HPDE6-E6E7 (cell line): Measurements from ENCODE around the gene FGF22.
A peak's percentile ranks its signal among the peaks of the same experiment; 100 is the strongest.
"Not testable (repeated sequence)": the region's sequence is repeated elsewhere in the genome, so short reads cannot be mapped to it uniquely, and the experiment has no call there.

Source experiments
- DNase-seq: peaks from one replicate; pipeline ENCODE4 v3.0.0; 2011; ENCODE audit warnings: missing footprints; ENCODE audit errors: extremely low spot score

Gene FGF22

GRCh38 chr19:621819-622218 is 17.9 kb upstream of the FGF22 start:
- DNase-seq = no peak

GRCh38 chr19:622666-623065 is 17.0 kb upstream of the FGF22 start:
- no peak for DNase-seq

- DNase-seq = no peak
Measured at GRCh38 chr19:623175-623916, 16.3 kb upstream of the FGF22 start.

GRCh38 chr19:623974-624373 is 15.7 kb upstream of the FGF22 start:
- DNase-seq = no peak

GRCh38 chr19:624433-625109 is 15.1 kb upstream of the FGF22 start:
- DNase-seq = no peak

DNA sequence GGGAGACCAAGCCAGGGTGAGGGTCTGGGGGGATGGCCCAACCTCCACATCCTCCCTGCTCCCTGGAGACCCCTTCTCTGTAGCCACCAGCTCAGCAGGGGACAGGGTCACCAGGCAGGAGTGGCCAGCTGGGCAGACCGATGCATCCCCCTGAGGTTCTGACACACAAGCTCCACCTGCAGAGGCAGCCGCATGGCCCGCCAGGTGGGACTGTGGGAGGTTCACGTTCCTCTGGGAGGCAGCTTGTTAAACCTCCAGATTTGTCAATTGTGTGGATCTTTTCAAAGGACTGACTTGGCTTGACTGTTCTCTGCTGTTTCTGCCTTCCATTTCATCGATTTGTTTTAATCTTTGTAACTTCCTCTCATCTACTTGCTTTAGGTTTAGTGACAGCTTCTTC is 14.4 kb upstream of the FGF22 start:
- no peak for DNase-seq

DNA sequence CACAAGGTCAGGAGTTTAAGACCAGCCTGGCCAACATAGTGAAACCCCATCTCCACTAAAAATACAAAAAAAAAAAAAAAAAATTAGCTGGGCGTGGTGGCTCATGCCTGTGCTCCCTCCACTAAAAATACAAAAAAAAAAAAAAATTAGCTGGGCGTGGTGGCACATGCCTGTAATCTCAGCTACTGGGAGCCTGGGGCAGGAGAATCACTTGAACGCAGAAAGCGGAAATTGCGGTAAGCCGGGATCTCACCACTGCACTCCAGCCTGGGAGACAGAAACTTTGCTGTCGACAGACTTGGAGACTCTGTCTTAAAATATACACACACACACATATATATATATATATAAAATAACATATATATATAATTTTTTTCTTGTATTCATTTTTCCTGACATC is 13.1 kb upstream of the FGF22 start:
- DNase-seq = not testable (repeated sequence)

- no peak for DNase-seq
Measured at GRCh38 chr19:628168-628567, 11.5 kb upstream of the FGF22 start.

DNA sequence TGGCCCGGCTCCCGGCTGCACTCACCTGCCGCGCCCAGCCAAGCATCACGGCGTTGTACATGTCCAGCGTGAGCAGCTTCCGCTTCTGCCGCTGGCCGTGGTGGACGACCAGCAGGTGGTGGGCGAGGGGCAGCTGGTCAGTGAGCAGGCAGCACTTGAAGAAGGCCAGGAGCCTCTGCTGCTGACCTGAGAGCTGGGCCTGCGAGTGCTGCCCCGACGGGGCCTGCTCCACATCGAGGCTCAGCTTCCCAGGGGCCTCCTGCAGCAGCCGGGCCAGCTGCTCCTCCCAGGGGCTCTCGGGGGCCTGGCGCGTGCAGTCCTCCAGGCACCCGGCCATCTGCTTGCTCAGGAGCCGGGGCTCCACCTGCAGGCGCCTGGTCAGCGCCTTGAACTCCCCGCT is 10.2 kb upstream of the FGF22 start:
- DNase-seq = not testable (repeated sequence)

- DNase-seq = no peak
Measured at GRCh38 chr19:629961-630714, 9.5 kb upstream of the FGF22 start.

DNA sequence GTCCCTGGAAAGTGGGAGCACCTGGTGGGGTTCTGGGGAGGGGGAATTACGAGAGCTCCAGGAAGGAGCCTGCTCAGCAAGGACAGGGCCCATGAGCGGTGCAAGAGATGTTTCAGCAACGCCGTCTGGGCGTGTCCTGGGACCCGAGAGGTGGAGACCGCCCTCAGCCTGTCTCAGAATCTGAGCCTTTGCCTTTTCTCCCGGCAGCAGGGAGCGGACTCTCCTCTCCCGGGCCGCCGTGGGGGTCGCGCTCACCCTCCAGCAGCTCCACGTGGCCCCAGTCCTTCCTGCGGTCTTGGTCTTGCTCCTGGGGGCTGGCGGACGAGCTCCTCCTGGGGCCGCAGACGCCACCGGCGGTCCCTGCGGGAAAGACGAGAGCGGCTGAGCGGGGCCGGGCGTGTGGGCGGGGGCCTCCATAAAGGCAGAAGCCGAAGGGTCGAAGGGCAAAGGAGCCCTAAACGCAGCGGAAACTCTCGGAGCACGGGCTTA is 7.1 kb upstream of the FGF22 start:
- peak; percentile 69 for DNase-seq

DNA sequence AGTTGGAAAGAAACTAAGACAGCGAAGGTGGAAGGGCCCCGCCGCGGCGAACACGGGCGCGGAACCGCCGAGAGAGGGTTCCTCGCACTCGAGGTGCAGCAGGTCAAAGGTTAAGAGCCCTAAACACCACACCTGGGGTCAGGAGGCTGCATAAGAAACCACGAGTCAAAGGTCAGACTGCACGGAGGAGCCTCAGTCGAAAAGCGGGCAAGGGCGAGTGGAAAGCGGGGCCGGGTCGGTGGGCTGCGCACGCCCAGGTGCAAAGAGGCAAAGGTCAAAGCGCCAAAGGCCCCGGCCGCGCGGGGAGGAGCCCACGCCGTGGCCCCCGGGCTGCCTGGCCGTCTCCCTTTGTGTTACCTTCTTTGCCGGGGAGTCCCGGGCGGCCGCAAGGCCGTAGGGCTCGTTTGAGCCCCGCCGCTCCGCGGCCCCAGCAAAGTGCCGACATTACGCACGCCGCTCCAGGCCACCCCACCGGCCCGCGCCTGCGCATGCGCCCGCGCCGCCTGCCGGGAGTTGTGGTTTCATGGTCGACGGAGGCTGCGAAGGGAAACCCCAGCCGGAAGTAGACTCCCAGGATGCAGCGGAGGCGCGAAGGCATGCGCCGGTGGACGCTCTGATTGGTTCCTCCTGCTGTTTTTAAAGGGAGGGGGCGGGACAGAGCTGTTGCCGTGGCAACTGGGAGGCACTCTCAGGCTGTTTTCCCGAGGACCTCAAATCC is 6.5 kb upstream of the FGF22 start, which contains the start of gene POLRMT:
TSS of gene POLRMT (minus strand) at position 470 of the 718 bp plus-strand sequence. CDS start at position 445, 25 bp downstream.
- peak; percentile 100 for DNase-seq

DNA sequence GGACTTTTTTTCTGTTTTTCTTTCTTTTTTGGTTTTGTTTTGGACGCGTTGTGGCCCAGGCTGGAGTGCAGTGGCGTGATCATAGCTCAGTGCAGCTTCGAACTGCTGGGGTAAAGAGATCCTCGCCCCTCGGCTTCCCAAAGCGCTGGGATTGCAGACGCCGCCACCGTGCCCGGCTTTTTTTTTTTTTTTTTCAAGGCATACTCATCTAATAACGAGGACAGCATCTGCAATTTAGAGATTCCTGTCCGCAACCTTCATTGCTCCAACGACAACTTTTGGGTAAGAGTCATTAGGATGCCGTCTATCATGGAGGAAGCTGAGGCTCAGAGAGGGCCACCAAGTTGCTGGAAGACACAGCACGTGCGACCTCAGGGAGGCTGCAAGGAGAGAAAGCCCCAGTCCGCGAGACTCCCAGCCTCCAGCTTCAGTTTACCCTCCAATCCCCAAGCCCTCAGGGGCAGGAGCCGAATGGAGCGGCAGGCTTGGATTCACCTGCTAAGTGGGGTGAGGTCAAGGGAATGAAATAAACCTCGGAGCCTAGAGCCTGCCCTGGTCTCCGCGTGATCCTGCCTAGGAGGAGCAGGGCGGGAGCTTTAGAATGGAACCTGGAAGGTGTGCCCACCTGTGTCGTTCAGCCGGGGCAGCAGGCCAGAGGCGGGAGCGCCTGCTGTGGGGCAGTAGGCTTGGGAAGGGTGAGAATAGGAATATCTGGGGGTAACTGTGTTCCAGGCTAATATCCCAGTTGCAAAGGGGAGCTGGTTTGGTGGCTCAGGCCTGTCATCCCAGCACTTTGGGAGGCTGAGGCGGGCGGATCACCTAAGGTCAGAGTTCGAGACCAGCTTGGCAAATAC is 5.7 kb upstream of the FGF22 start:
- DNase-seq = no peak

GRCh38 chr19:634975-635652 is 4.6 kb upstream of the FGF22 start:
- no peak for DNase-seq

DNA sequence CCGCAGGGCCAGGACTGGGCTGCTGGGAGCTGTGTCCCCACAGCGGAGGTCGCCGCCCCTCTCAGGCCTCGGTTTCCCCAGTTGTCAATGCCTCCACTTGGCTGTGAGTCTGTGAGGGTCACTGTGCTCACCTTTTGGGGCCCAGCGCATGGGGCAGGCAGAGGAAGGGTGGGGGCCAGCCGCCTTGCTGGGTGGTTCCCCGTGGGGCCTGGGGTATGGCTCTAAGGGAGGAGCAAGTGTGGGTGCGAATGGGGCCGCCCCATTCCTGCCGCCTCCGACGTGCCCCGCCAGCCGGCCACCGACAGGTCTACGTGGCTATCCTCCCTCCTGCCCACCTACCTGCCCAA is 800 bp upstream of the FGF22 start:
- no peak for DNase-seq

GRCh38 chr19:640161-640558 is 481 bp downstream of the FGF22 start:
- DNase-seq = no peak

DNA sequence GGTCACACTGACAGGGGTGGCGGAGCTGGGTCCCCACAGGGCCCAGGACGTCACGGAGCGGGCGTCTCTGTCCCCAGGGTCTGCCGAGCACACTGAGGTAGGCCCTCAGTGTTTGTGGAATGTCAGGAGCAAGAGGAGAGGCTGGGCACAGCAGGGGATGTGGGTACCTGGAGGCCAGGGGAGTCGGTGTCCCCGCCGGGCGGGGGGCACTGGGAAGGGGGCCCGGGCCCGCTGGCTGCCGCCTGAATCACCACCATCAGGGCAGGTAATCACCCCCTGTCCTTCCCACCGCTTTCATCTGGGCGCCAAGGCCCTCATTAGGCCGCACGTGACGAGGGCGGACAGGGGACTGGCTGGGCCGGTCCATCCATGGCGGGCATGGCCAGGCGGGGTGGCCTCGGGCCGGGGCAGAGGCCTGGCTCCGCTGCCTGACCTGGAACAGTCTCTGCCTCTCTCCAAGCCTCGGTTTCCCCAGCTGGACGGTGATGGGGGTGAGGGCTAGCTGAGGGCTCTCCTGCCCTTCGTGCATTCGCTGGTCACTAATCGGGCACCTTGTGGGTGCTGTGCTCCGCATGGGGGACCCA is 1.0 kb downstream of the FGF22 start:
- no peak for DNase-seq

DNA sequence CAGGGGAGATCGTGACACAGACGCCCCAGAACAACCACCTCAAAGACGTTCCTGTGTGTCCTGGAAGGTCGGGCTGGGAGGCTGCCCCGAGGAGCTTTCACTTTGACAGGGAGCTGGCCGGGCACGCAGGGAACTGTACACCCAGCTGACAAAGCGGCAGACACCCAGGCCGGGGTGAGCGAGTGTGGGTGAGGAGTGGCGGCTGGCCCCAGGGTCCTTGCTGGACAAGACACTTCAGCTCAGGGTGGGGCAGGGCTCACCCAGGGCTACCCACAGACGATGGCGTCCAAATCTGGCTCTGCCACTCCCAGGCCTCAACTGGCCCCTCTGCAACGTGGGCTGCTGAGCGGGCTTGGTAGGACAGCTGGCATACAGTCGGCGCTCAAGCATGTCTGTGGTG is 2.0 kb downstream of the FGF22 start:
- no peak for DNase-seq

DNA sequence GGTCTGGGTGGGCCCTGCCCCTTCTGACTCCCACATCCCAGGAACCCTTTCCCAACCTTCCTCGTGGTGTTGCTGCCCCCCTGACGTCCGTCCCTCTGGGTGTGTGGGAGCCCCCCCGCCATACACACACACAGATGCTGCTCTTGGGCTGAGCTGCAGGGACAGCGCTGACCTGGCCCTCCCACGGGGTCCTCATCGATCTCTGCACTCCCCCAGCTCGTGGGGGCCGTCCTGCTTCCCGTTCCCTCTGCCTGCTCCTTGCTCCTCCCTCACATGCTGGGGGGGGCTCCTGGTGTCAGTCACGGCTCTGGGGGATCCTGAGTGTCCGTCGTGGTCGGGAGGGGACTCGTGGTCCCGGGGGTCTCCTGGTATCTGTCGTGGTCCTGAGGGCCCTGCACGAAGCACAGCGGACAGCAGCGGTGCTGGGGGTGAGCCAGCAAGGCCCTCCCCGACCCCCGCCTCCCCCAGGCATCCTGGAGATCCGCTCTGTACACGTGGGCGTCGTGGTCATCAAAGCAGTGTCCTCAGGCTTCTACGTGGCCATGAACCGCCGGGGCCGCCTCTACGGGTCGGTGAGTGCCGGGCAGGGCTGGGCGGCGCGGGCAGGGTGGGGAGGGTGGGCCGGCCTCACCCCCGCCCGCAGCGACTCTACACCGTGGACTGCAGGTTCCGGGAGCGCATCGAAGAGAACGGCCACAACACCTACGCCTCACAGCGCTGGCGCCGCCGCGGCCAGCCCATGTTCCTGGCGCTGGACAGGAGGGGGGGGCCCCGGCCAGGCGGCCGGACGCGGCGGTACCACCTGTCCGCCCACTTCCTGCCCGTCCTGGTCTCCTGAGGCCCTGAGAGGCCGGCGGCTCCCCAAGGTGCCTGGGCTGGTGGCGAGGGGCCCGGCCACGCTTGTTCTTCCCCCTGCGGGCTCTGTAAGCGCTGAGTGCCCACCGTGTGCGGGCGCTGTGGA is 3.4 kb downstream of the FGF22 start:
- DNase-seq = no peak
